H7 (cell line): Measurements from ENCODE around the gene TRDMT1. TPM values are rescaled to one million over a fixed set of nuclear protein-coding genes. Genes with fewer than 3 reads are reported as not detected.

Source experiments
- DNase-seq: peaks from one replicate; pipeline ENCODE4 v3.0.0; 2012
- H3K27me3 ChIP-seq: 2 replicates; pipeline ENCODE4 v1.6.0; 2011; ENCODE audit warnings: mild to moderate bottlenecking, low read length; ENCODE audit not compliant: control insufficient read depth, insufficient read depth
- H3K36me3 ChIP-seq: replicated peaks from 2 replicates; pipeline ENCODE4 v1.5.1; 2011; ENCODE audit warnings: low read length; ENCODE audit not compliant: control insufficient read depth, insufficient read depth
- H3K4me3 ChIP-seq: 2 replicates; pipeline ENCODE4 v1.5.1; 2011; ENCODE audit warnings: low read depth, mild to moderate bottlenecking, control low read depth, low read length, moderate library complexity; ENCODE audit not compliant: insufficient read depth
- total RNA-seq: library from RNA; depleted of rRNA; stranded (reverse); fragments of >200 nt; shearing (Covaris generic); gene quantifications from 2 replicates; pipeline ENCODE4 v1.2.3, GENCODE V29; 2014; rRNA removed

Gene TRDMT1
- total RNA-seq: 8.0 and 8.6 TPM in 2 replicates

GRCh38 chr10:17200912-17201793 is at the start of gene TRDMT1:
TSS of gene TRDMT1 (minus strand) at chr10:17201672. CDS start at chr10:17201634, 38 bp downstream.
- Histone ChIP-seq H3K36me3 (no peaks in the 10 kb centered on the region), H3K27me3 (no peaks in the 10 kb centered on the region), H3K4me3 (peak within 1 kb of the TSS; percentile 66)
- peak; percentile 85 for DNase-seq

- no peaks in the 10 kb centered on the region for H3K36me3 ChIP-seq
- no peak for DNase-seq
- no peak overlapping the region for H3K4me3 ChIP-seq
- no peaks in the 10 kb centered on the region for H3K27me3 ChIP-seq
Observed at GRCh38 chr10:17250736-17251135, 49.3 kb upstream of the TRDMT1 start.

GRCh38 chr10:17249820-17250219 is 48.3 kb upstream of the TRDMT1 start:
- H3K36me3 ChIP-seq: no peaks in the 10 kb centered on the region
- no peaks in the 10 kb centered on the region for H3K27me3 ChIP-seq
- no peak for DNase-seq
- H3K4me3 ChIP-seq: no peak overlapping the region

- Histone ChIP-seq H3K36me3 (no peaks in the 10 kb centered on the region), H3K27me3 (no peaks in the 10 kb centered on the region), H3K4me3 (no peak overlapping the region)
- no peak for DNase-seq
Observed at GRCh38 chr10:17248964-17249363, 47.5 kb upstream of the TRDMT1 start.

GRCh38 chr10:17247210-17247609 is 45.7 kb upstream of the TRDMT1 start:
- Histone ChIP-seq H3K27me3 (no peaks in the 10 kb centered on the region), H3K4me3 (no peak overlapping the region), H3K36me3 (no peaks in the 10 kb centered on the region)
- DNase-seq: no peak

GRCh38 chr10:17244700-17245365 is 43.4 kb upstream of the TRDMT1 start:
- H3K36me3 ChIP-seq: no peaks in the 10 kb centered on the region
- H3K27me3 ChIP-seq: no peaks in the 10 kb centered on the region

GRCh38 chr10:17241611-17242333 is 40.3 kb upstream of the TRDMT1 start:
- DNase-seq: no peak
- Histone ChIP-seq H3K27me3 (no peaks in the 10 kb centered on the region), H3K4me3 (no peak overlapping the region), H3K36me3 (no peaks in the 10 kb centered on the region; the same call in none of the 2 replicates)

More at GRCh38 chr10:17244700-17245365, 43.4 kb upstream of the TRDMT1 start:
- no peak for DNase-seq
- no peak overlapping the region for H3K4me3 ChIP-seq

- Histone ChIP-seq H3K36me3 (peaks cover 5% of the 10 kb centered on the region), H3K27me3 (no peaks in the 10 kb centered on the region), H3K4me3 (no peak overlapping the region)
- no peak for DNase-seq
Observed at GRCh38 chr10:17240616-17241015, 39.1 kb upstream of the TRDMT1 start.

- H3K27me3 ChIP-seq: no peaks in the 10 kb centered on the region
- peaks cover 9% of the 10 kb centered on the region for H3K36me3 ChIP-seq
- DNase-seq: no peak
Observed at GRCh38 chr10:17240096-17240495, 38.6 kb upstream of the TRDMT1 start.

GRCh38 chr10:17239345-17240085 is 38.0 kb upstream of the TRDMT1 start:
- Histone ChIP-seq H3K36me3 (peaks cover 13% of the 10 kb centered on the region), H3K27me3 (no peaks in the 10 kb centered on the region), H3K4me3 (no peak overlapping the region)
- DNase-seq: no peak

More at GRCh38 chr10:17240096-17240495, 38.6 kb upstream of the TRDMT1 start:
- no peak overlapping the region for H3K4me3 ChIP-seq

- H3K4me3 ChIP-seq: no peak overlapping the region
- H3K36me3 ChIP-seq: peaks cover 18% of the 10 kb centered on the region
- DNase-seq: no peak
- no peaks in the 10 kb centered on the region for H3K27me3 ChIP-seq
Observed at GRCh38 chr10:17238445-17239291, 37.2 kb upstream of the TRDMT1 start.

GRCh38 chr10:17237915-17238444 is 36.5 kb upstream of the TRDMT1 start:
- Histone ChIP-seq H3K27me3 (no peaks in the 10 kb centered on the region), H3K36me3 (peaks cover 23% of the 10 kb centered on the region)

GRCh38 chr10:17237149-17237527 is 35.7 kb upstream of the TRDMT1 start:
- Histone ChIP-seq H3K27me3 (no peaks in the 10 kb centered on the region), H3K36me3 (peaks cover 24% of the 10 kb centered on the region), H3K4me3 (no peak overlapping the region)
- no peak for DNase-seq

More at GRCh38 chr10:17237915-17238444, 36.5 kb upstream of the TRDMT1 start:
- no peak overlapping the region for H3K4me3 ChIP-seq
- no peak for DNase-seq
